CD4-positive, alpha-beta memory T cell (primary cell): Measurements from ENCODE around the gene STK32C. TPM values are rescaled to one million over a fixed set of nuclear protein-coding genes. Genes with fewer than 3 reads are reported as not detected.

Experiments used
- CTCF ChIA-PET: fragments of 350-600 bp; sonication (Branson Sonifier 250); formaldehyde crosslinking; loops from one replicate; lab custom pipeline; 2021; ENCODE audit warnings: inconsistent platforms; ENCODE audit not compliant: partially characterized antibody; lab: Charles Lee
- POLR2A ChIA-PET: fragments of 350-600 bp; sonication (Branson Sonifier 250); formaldehyde crosslinking; loops from one replicate; lab custom pipeline; 2021; ENCODE audit not compliant: partially characterized antibody; lab: Charles Lee
- DNase-seq, 5 donors: peaks; one replicate each; pipeline versions ENCODE4 v3.0.0 to v3.0.0-alpha.2; 2020 to 2022; ENCODE audit warnings: mixed read lengths in 1 of 5
- H3K27ac ChIP-seq: one replicate; pipeline ENCODE4 v1.7.0; 2013; ENCODE audit warnings: low read depth, low read length
- H3K27me3 ChIP-seq: 2 replicates; pipeline ENCODE4 v1.7.0; 2013; ENCODE audit warnings: mild to moderate bottlenecking, low read length, moderate library complexity; ENCODE audit not compliant: insufficient read depth
- H3K36me3 ChIP-seq: 2 replicates; pipeline ENCODE4 v1.7.0; 2013; ENCODE audit warnings: mild to moderate bottlenecking, low read length, moderate library complexity; ENCODE audit not compliant: insufficient read depth
- H3K4me1 ChIP-seq: 2 replicates; pipeline ENCODE4 v1.7.0; 2013; ENCODE audit warnings: mild to moderate bottlenecking, low read length, moderate library complexity; ENCODE audit not compliant: insufficient read depth
- H3K4me3 ChIP-seq, 2 donors: one replicate each; pipeline ENCODE4 v1.7.0; 2013; ENCODE audit warnings: low read length in 2 of 2, mild to moderate bottlenecking in 1 of 2
- H3K9me3 ChIP-seq, 2 donors: one replicate each; pipeline ENCODE4 v1.7.0; 2013; ENCODE audit warnings: low read length in 2 of 2, control low read depth in 1 of 2; ENCODE audit not compliant: control insufficient read depth in 1 of 2
- H3K27ac Mint-ChIP-seq, 7 donors: one replicate each; pipeline ENCODE4 v1.8.0; 2020 to 2021; ENCODE audit warnings: mixed read lengths in 7 of 7, mild to moderate bottlenecking in 6 of 7, inconsistent platforms in 3 of 7, moderate library complexity in 3 of 7
- H3K27me3 Mint-ChIP-seq, 2 donors: one replicate each; pipeline ENCODE4 v1.8.0; 2020 to 2021; ENCODE audit warnings: mixed read lengths in 2 of 2
- H3K36me3 Mint-ChIP-seq, 2 donors: one replicate each; pipeline ENCODE4 v1.8.0; 2020 to 2021; ENCODE audit warnings: mixed read lengths in 2 of 2, inconsistent platforms in 1 of 2, mild to moderate bottlenecking in 1 of 2
- H3K4me1 Mint-ChIP-seq, 4 donors: one replicate each; pipeline ENCODE4 v1.8.0; 2020 to 2021; ENCODE audit warnings: mixed read lengths in 4 of 4, mild to moderate bottlenecking in 1 of 4
- H3K4me3 Mint-ChIP-seq, 8 donors: one replicate each; pipeline ENCODE4 v1.8.0; 2020 to 2021; ENCODE audit warnings: mixed read lengths in 8 of 8, mild to moderate bottlenecking in 7 of 8, moderate library complexity in 6 of 8, inconsistent platforms in 3 of 8
- H3K9me3 Mint-ChIP-seq, 8 donors: one replicate each; pipeline ENCODE4 v1.8.0; 2020 to 2021; ENCODE audit warnings: mixed read lengths in 8 of 8, mild to moderate bottlenecking in 5 of 8, inconsistent platforms in 3 of 8, moderate library complexity in 1 of 8
- intact Hi-C: fragments of 100-400 bp; cut with micrococcal nuclease; formaldehyde crosslinking; loops from one replicate; pipeline ENCODE4 v1.15.1; 2023
- polyA plus RNA-seq, 2 donors: library from polyadenylated mRNA; unstranded; fragments of 300-500 nt; fragmentation: Illumina TruSeq; gene quantifications; one replicate each; pipeline ENCODE4 v1.2.3, GENCODE V29; 2021
- total RNA-seq, 2 experiments: library from RNA; stranded (reverse); gene quantifications; one replicate each; pipeline ENCODE4 v1.2.3, GENCODE V29; 2021

STK32C gene
- total and polyA plus RNA-seq, 4 experiments from 2014 or later: 7.5 to 14.7 (median 10.6) TPM

DNA sequence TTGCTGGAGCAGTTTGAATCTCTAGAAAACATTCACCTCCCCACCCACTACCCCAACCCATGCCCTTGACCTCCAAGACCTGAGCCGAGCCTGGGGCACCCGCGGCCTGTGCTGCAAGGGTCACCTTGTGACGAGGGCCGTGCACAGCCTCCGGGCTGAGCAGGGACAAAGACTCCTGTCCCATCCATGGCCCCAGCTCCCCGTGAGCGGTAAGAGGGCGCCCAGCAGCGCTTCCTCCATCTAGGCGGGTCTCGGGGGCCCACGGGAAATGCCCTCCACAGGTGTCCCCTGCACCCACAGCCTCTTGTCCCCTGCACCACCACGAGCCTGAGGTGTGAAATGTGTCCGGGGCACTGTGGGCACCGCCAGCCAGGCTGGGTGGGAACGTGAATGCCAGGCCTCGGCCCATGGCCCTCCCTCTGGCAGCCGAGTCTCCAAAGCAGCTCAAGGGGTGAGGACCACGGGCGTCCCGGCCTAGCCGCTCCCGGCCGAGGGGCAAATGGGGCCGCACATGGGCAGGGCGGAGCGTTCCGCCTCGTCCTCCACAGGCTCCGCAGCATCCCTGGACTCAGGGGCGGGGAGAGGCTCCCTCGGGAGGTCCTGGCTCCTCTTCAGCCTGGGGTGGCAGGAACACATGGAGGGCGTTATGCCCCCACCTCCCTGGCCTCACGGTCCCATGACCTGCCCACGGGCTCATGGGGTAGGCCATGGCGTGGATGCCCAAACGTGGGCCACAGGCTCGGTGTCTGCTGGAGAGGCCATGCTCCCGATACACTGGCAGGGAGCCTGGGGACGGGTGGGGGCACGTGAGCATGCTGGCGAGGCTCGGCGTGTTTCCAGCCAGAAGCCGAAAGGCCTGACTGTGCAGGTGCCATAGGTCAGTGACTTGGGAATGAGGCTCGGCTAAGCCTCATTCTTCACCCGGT lies 100.0 kb downstream of the STK32C start:
- Histone ChIP-seq H3K4me1 (no peaks in the 10 kb centered on the region), H3K27me3 (no peaks in the 10 kb centered on the region), H3K9me3 (no peaks in the 10 kb centered on the region), H3K36me3 (no peaks in the 10 kb centered on the region), H3K27ac (no peak overlapping the region), H3K4me3 (no peak overlapping the region)
- Mint-ChIP-seq H3K4me3 (no peak overlapping the region), H3K9me3 (peaks cover 0 to 7% (median 3%) of the 10 kb centered on the region in 8 donors), H3K27ac (no peak overlapping the region), H3K4me1 (no peaks in the 10 kb centered on the region), H3K36me3 (peaks cover 5 to 7% of the 10 kb centered on the region in 2 donors), H3K27me3 (no peaks in the 10 kb centered on the region)
- ChIA-PET CTCF (no interaction called here), POLR2A (no interaction called here)
- DNase-seq: peak in 1 of 5 donors; percentile 26
- intact Hi-C loops: no loop called here

DNA sequence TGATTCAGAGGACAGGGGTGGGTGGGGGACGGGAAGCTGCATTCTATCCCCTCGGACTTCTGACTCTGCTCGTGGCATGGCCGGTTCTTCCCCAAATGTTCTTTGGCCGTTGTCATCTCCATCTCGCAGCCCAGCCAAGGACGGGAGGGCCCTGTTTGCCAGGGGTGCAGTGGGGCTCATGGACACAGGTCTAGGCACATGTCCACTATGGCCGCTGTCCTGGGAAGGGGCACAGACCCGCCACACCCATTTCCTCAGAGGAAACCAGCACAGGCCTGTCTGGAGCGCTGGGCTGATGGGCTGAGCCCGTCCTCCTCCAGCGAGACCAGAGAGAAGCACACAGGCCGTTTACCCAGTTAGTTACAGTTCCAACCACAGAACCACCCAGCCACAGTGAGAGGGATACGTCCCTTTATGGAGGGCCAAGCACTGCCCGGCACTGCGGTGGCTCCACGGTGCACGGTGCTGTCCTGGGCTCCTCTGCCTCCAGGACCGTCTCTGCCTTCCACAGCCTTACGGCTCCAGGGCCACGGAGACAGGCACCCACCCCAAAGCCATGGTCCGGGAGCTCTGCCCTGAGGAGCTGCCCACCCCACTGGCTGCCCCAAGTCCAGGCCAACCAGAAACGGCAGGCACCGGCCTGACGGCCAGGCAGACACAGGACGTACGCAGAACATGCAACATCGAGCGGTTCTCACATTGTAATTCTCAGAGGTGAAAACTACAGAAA lies 100.8 kb downstream of the STK32C start:
- Mint-ChIP-seq H3K36me3 (peaks cover under 1 to 1% of the 10 kb centered on the region in 2 donors), H3K4me3 (no peak overlapping the region), H3K9me3 (peaks cover 0 to under 1% (median 0%) of the 10 kb centered on the region in 8 donors), H3K4me1 (no peaks in the 10 kb centered on the region), H3K27ac (no peak overlapping the region), H3K27me3 (no peaks in the 10 kb centered on the region)
- ChIA-PET CTCF (no interaction called here), POLR2A (no interaction called here)
- DNase-seq: peak in 1 of 5 donors; percentile 19
- Histone ChIP-seq H3K4me1 (no peaks in the 10 kb centered on the region), H3K27ac (no peak overlapping the region), H3K4me3 (no peak overlapping the region), H3K36me3 (no peaks in the 10 kb centered on the region), H3K27me3 (no peaks in the 10 kb centered on the region), H3K9me3 (no peaks in the 10 kb centered on the region)
- intact Hi-C loops: no loop called here

DNA sequence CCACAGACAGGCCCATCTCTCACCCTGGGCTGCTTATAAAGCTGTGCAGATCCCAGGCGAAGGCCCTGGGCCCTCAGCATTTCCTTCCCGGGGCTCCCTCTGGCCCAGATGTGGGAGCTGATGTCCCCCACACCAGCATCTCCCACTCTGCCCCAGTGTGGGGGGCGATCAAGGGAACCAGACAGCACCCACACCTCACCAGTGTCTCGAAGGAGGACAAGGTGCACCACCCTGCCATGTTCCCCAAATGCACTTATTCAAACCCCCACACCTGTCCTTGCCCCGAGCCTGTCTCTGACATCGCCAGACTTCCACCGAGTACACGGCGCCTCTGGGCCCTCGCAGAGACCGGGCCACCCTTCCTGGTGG lies 101.4 kb downstream of the STK32C start:
- H3K4me1 ChIP-seq: no peaks in the 10 kb centered on the region
- no peaks in the 10 kb centered on the region for H3K27me3 ChIP-seq
- no peak overlapping the region for H3K4me3 ChIP-seq
- ChIA-PET POLR2A (no interaction called here), CTCF (no interaction called here)
- Mint-ChIP-seq H3K4me1 (no peaks in the 10 kb centered on the region), H3K4me3 (no peak overlapping the region), H3K27ac (no peak overlapping the region), H3K27me3 (no peaks in the 10 kb centered on the region), H3K36me3 (peaks cover 0 to 1% of the 10 kb centered on the region in 2 donors), H3K9me3 (no peaks in the 10 kb centered on the region)
- H3K9me3 ChIP-seq: no peaks in the 10 kb centered on the region
- intact Hi-C loops: no loop called here
- H3K36me3 ChIP-seq: no peaks in the 10 kb centered on the region
- H3K27ac ChIP-seq: no peak overlapping the region
- peak in 1 of 5 donors; percentile 19 for DNase-seq

DNA sequence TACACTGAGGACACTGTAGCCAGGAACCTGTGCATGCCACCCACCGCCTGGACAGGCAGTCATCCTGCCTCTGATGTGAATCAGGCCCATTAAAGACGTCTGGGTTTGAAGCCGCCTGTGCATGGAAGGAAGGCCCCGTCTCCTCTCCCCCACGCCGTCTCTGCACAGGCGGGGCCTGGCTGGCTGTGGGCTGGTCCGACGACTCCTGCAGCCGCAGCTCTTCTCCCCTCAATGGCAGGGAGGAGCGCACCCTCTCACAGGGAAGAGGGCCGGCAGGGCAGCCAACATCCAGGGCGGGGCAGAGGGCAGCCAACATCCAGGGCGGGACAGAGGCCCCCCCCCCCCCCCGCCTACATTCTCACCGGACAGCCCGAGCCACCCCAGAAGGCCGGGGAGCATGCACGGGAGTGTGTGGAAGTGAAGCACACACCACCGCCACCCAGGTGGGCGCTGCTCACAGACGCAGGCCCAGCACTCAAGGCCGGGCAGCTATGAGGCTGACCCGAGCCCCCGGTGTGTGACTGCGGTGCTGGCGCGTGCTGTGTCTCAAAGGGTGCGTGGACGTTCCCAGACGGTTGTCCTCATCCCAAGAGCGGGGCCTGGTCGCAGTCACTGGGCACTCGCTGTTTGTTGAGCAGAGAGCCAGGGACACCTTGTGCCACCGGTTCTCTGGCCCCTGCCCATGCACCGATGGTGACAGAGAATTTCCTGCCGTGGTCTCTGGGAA lies 101.9 kb downstream of the STK32C start:
- no peak overlapping the region for H3K4me3 Mint-ChIP-seq
- Histone ChIP-seq H3K36me3 (no peaks in the 10 kb centered on the region), H3K4me1 (no peaks in the 10 kb centered on the region), H3K27ac (no peak overlapping the region), H3K27me3 (no peaks in the 10 kb centered on the region), H3K4me3 (no peak overlapping the region), H3K9me3 (no peaks in the 10 kb centered on the region)
- H3K9me3 Mint-ChIP-seq: no peaks in the 10 kb centered on the region
- H3K36me3 Mint-ChIP-seq: peaks cover 0 to 1% of the 10 kb centered on the region in 2 donors
- H3K27ac Mint-ChIP-seq: peak overlapping the region in 1 of 7 donors; percentile 29
- ChIA-PET CTCF (no interaction called here), POLR2A (no interaction called here)
- DNase-seq: peak in 1 of 5 donors; percentile 12
- intact Hi-C loops: no loop called here
- H3K4me1 Mint-ChIP-seq: no peaks in the 10 kb centered on the region
- H3K27me3 Mint-ChIP-seq: no peaks in the 10 kb centered on the region

DNA sequence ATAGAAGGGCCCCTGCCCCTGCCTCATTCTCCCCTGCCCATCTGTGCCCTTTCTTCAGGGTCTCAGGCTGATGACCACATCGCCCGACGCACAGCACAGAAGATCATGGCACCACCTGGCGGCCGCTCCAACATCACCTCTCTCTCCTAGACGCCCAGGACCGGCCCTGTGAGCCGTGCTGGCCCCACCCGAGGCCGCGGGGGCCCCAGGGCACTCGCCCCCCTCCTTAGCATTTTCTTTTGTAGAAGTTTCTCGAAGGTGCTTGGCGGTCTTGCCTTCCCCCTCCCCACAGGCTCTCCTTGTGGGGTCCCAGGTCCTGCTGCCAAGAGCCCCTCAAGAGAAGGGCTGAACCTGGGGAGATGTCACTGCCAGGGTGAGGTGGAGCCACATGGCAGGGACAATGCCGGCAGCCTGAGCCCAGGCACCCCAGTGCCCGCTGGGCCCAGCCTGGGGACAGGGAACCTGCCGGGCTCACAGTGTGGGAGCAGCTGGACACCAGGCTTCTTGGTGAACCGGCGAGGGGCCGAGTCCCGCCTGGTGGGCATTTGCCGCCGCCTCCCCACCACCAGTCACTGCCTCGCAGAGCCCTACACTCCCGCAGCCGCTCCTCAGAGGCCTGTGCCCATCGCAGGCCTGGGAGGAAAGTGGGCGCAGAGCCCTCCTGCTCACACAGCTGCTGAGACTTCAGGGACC lies 102.8 kb downstream of the STK32C start:
- ChIA-PET CTCF (no interaction called here), POLR2A (no interaction called here)
- H3K9me3 Mint-ChIP-seq: no peaks in the 10 kb centered on the region
- Histone ChIP-seq H3K9me3 (no peaks in the 10 kb centered on the region), H3K4me1 (no peaks in the 10 kb centered on the region), H3K4me3 (no peak overlapping the region), H3K27ac (no peak overlapping the region), H3K36me3 (no peaks in the 10 kb centered on the region), H3K27me3 (no peaks in the 10 kb centered on the region)
- peaks cover 0 to 1% of the 10 kb centered on the region in 2 donors for H3K36me3 Mint-ChIP-seq
- peak overlapping the region in 2 of 7 donors; percentile 35 to 42 for H3K27ac Mint-ChIP-seq
- H3K4me3 Mint-ChIP-seq: no peak overlapping the region
- no peaks in the 10 kb centered on the region for H3K27me3 Mint-ChIP-seq
- no peaks in the 10 kb centered on the region for H3K4me1 Mint-ChIP-seq
- peak in 1 of 5 donors; percentile 15 for DNase-seq
- intact Hi-C loops: no loop called here

DNA sequence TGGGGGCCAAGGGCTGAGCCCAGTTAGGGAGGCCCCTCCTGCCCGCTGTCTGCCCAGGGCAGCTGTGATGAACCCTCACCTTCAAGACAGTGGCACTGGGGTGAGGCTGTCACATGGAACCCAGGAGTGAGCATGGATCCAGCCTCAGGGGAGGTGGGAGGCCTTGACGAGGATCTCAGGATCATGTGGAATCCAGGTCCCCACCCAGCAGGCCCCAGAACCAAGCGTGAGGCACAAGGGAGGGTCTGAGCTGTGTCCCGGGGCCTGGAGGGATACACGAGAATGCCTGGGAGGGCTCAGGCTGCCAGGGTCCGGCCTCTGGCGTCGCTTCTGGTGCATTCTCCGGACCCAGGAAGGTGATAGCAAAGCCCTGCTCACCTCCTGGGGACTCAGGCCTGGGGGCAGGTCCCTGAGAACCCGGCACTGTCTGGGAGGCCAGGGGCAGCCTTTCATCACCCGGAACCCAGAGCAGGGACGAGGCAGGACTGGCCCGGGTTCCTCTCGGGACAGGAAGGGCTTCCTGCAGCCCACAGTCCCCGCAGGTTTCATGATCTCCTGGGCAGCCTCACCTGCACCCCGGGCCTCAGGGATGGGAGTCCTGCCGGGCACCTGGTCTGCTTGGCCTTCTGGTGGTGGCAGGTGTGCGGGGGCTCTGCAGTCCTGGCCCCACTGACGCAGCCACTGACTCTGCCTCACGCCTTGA lies 103.5 kb downstream of the STK32C start:
- Histone ChIP-seq H3K36me3 (no peaks in the 10 kb centered on the region), H3K27me3 (no peaks in the 10 kb centered on the region), H3K4me3 (no peak overlapping the region), H3K27ac (no peak overlapping the region), H3K4me1 (no peaks in the 10 kb centered on the region), H3K9me3 (no peaks in the 10 kb centered on the region)
- ChIA-PET POLR2A (no interaction called here), CTCF (no interaction called here)
- H3K4me1 Mint-ChIP-seq: no peaks in the 10 kb centered on the region
- H3K36me3 Mint-ChIP-seq: peaks cover 0 to 1% of the 10 kb centered on the region in 2 donors
- no peaks in the 10 kb centered on the region for H3K27me3 Mint-ChIP-seq
- peak in 1 of 5 donors; percentile 23 for DNase-seq
- H3K4me3 Mint-ChIP-seq: no peak overlapping the region
- intact Hi-C loops: no loop called here
- H3K27ac Mint-ChIP-seq: peak overlapping the region in 1 of 7 donors; percentile 42
- H3K9me3 Mint-ChIP-seq: no peaks in the 10 kb centered on the region
